Measurements from ENCODE around the gene PYGO2.
"Not testable (repeated sequence)": the region's sequence is repeated elsewhere in the genome, so short reads cannot be mapped to it uniquely, and the experiment has no call there.

PYGO2 gene

DNA sequence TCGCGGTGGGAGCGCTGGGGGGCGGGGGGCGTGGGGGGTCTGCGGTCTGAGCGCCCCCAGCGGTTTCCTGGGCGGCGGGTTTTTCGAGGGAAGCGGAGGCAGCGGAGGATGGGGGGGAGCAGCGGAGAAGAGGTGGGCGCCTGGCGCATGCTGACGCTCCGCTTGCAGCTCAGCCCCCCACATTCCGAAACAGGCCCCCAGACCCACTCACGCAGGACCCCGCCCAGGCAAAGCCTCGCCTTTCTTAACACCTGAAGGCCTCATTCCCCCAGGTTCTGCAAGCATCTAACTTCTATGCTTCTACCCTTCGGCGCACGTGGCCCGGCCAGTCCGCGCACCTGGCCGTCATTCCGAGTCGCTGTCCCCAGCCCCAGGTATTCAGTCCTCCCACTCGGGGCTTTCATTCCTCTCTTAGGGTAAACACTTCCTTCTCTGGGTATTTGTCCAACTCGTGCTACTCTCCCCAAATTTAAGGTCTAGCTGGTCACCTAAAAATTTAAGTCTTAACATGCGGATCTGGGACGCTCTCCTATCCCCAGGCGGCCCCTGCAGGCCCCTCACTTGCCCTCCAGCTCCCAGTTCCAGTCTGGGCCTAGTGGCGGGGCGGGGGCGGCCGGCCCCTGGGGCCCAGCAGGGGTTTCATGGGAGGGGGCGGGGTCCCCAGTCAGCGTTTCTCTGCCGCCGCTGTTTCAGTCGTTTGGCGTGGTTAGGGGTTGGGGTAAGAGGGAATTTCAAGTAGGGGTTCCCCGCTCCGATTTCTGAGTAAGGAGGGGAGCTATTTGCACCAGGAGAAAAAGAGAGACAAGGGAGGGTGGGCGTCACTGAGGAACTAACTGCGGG lies 38.2 kb upstream of the PYGO2 start:
- DNase-seq, result peak; percentile 55

DNA sequence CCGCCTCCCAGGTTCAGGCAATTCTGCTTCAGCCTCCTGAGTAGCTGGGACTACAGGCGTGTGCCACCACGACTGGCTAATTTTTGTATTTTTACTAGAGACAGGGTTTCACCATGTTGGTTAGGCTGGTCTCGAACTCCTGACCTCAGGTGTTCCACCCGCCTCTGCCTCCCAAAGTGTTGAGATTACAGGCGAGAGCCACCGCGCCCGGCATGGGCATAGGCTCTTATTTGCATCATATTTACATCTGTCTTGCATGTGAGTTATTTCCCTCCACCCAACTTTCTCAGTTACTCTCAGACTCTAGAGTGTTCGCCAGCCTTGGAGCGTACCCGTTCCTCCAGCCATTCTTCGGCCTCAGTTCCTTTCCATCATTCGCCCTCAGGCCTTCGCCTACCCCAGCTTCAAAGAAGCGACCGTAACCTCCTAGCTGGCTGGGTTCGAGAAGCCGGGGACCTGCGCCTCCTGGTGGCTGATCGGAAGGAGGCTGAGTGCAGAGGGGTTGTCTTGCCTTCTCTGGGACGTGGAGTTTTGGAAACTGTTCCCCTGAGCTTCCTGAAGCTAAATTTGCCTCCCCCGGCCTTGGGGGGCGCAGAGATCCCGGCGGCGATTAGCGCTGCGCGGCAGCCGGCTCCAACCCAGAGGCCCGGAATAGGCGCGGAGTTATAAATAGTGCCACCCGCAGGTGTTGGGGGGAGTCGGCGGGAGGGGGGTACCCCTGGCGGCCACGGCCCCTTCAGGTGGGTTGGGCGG lies 37.4 kb upstream of the PYGO2 start:
- peak; percentile 84 for DNase-seq

DNA sequence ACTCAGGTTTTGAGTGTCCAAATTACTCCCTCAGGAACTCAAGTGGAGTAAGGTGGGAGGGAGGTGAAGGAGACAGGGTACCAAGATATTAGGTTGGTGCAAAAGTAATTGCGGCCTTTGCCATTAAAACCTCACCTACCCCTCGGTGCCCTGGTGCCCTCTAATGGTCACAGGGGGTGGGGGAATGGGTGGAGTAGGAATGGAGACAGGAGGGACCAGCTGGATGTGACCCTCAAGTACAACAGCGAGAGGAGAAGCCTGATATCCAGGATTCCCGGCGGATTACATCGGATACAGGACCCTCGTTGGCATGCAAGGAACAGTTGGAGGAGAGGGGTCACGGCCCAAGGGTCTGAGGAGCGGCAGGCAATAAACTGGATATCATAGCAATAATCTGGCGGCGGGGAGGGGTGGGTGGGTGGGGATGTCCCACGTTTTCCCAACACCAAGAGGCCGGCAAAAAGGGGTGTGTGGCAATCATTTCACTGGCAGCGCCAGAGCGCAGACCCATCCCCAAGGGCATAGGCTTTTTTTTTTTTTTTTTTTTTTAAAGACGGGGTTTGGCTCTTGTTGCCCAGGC lies 36.7 kb upstream of the PYGO2 start:
- peak; percentile 16 for DNase-seq

DNA sequence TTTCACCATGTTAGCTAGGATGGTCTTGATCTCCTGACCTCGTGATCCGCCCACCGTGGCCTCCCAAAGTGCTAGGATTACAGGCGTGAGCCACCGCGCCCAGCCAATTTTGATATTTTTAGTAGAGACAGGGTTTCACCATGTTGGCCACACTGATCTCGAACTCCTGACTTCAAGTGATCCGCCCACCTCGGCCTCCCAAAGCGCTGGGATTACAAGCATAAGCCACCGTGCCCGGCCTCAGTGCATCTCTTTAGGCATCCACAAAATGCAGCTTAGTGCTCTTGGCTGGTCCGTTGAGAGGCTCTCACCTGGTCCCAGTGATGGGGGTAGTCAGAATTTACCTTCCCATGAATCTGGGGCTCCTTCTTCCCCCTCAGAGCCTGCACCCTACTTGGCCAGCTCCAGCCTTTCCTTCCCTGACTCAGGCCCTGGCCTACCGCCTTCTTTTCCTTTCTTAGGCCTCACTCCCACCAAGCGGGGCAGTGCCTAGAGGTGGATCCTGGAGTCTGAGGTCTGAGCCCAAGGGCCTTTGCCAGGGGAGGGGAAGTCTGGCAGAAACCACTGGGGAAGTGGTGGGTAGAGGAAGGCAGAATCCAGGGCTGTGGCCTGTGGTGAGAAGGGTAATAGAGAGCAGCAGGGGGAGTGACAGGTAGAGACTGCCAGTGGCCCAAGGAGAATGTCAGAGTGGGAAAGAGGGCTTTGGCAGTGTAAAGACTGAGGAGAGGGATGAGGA lies 35.6 kb upstream of the PYGO2 start:
- DNase-seq, result peak; percentile 18

DNA sequence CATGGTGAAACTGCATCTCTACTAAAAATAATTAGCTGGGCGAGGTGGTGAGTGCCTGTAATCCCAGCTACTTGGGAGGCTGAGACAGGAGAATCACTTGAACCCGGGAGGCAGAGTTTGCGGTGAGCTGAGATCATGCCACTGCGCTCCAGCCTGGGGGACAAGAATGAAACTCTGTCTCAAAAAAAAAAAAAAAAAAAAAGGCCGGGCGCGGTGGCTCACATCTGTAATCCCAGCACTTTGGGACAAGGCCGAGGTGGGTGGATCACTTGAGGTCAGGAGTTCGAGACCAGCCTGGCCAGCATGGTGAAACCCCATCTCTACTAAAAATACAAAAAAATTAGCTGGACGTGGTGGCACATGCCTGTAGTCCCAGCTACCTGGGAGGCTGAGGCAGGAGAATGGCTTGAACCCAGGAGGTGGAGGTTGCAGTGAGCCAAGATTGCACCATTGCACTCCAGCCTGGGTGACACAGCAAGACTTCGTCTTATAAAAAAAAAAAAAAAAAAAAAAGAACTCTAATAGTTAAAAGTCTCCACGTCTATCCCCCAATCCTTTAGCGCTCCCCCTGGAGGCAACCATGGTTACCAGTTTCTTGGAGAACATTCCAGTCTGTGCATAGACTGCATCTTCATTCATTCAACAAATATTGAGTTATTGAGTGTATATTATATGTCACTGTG lies 33.9 kb upstream of the PYGO2 start:
- DNase-seq, result peak; percentile 59

DNA sequence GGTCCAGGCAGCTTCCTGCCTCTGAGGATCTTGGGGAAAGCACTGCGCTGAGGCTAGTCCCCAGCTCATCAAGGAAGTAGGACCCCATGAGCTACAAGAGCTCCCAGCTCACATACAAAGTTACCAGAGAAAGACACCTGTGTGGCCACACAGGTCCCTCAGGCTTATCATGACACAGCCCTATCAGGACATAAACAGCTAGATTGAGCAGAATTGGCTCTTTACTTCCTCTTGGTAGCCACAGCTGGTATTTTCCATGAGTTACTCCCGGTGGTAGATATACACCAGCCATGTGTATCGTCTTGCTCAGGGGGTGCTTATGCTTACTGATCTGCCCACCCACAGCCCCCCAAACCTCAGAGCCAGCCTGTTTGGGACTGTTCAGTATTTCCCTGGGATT lies 33.0 kb upstream of the PYGO2 start:
- no peak for DNase-seq

DNA sequence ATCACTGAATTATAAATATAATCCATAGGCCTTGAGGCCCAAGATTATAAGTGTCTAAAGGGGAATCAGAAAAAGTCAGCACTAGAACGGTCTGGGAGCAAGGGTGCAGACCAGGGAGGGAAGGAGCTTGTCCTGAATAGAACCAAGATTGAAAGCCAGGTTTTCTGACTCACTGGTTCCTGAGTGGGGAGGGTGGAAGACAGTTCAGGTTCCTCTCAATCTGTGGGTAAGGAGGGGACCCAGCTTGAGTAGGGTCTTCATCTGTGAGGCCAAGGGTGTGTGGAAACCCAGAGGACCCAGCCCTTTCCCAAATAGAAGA lies 32.6 kb upstream of the PYGO2 start:
- no peak for DNase-seq

DNA sequence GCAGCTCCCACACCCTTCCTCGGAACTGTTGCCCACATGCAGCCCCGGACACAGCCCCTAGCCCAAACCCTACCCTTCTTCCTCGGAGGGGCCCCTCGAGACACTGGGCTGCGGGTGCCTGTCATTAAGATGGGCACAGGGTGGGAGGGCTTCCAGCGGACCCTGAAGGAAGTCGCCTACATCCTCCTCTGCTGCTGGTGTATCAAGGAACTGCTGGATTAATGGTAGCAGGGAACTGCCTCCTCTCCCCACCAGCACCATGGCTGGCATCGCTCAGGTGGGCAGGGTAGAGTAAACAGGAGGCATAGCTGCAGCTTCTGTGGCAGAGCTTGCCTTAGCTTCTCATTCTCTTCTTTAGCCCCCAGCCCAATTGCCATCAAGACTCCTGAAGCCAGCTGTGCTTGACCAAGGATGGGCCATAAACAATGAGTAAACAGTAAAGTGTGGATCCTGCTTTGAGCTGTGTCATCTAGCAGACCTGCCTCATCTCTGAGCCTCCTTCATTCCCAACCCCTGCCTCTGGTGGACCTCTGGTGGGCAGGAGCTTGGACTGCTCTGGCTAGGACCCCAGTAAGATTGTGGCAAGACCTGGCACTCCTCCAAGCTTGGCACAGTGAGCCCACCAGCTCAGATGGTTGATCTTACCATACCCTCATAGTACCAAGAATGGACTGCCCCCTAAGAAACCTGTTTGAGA lies 32.1 kb upstream of the PYGO2 start, which contains the start of gene LENEP:
Gene LENEP, plus strand, starts transcription at position 15 of the 697 bp plus-strand sequence. Its CDS starts 22 bp downstream, at position 37.
- peak; percentile 16 for DNase-seq

DNA sequence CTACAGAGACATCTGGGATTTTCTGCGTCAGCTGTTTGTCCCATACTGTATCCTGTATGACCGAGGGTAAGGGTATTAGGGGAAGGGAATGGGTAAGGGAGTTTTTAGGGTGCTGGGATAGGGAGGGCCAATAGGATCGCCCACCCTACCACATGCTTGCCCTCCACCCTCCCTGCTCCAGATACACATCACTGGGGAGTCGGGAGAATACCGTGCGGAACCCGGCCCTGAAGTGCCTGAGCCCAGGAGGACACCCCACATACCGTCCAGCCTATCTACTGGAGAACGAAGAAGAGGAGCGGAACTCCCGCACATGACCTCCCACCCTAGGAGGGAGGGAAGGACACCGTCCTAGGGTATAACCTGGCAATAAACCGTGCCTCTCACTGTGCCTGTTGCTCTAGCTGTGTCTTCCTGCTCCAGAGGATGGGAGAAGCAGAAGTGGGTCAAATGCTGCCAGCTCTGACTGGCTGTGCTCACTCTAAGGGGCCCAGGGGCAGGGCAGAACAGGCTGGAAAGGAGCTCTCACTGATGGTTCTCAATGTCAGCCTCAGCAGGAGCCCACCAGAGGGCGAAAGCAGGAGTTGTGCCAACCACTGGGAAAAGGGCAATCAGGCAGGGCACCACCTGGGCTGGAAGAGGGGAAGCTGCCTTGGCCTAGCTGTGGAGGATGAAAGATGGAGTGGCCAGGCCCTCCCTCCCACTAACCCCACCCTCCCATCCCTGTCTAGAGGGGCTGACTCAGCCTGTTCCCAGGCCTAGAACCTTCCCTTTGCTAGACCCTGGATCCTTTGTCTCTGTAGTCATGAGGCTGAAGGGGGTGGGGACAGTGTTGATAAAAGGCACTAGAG lies 31.4 kb upstream of the PYGO2 start:
- DNase-seq, result peak; percentile 21

DNA sequence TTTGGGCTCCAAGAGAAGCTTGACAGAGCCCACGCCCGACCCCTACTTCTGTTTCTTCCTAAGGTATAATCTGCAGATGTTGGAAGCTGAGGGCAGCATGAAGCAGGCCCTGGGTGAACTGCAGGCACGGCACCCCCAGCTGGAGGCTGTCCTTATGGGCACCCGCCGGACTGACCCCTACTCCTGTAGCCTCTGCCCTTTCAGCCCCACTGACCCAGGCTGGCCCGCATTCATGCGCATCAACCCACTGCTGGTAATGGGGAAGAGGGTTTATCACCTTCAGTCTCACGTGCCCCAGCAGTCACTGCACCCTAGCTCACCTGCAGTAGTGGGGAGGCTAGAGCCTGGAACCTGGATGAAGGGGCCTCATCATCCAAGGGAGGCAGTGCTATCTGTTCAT lies 28.7 kb upstream of the PYGO2 start:
- DNase-seq, result no peak

DNA sequence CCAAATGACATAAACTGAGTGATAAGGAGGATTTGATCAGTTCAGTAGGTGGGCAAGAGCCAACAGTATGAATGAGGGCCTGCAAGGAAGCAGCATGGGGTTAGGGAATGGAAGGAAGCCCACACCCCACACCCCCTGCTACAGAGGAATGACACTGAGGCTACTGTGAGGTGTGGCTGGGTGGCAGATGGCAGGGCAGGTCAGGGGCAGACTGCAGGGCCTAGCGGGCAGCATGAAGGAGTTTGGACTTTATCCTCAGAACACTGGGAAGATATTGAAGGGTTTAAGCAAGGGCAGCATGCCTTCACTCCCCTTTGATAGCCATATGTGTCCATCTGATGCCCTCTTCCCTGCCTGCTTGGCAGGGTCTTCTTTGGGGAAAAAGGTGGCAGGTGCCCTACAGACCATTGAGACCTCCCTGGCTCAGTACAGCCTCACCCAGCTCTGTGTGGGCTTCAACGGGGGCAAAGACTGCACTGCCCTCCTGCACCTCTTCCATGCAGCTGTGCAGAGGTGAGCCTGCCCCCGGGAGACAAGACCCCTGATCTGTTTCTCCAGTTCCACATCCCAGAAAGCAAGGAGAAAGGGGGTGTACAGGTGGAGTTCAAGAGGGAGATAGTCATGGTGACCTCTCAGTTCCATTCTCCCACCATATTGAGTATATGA lies 27.7 kb upstream of the PYGO2 start:
- no peak for DNase-seq

DNA sequence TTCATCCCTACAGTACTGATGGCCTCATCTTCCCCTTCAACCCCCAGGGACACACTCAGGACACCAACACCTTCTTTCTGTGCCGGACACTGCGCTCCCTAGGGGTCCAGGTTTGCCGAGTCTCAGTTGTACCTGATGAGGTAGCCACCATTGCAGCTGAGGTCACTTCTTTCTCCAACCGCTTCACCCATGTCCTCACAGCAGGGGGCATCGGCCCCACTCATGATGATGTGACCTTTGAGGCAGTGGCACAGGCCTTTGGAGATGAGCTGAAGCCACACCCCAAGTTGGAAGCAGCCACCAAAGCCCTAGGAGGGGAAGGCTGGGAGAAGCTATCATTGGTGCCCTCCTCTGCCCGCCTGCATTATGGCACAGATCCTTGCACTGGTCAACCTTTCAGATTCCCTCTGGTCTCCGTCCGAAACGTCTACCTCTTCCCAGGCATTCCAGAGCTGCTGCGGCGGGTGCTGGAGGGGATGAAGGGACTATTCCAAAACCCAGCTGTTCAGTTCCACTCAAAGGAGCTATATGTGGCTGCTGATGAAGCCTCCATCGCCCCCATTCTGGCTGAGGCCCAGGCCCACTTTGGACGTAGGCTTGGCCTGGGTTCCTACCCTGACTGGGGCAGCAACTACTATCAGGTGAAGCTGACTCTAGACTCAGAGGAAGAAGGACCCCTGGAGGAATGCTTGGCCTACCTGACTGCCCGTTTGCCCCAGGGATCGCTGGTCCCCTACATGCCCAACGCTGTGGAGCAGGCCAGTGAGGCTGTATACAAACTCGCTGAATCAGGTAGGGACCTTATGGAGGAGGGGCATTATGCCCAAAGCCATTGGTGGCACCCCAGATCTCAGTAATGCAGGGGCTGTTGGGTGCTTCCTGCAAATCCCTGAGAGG lies 26.7 kb upstream of the PYGO2 start:
- no peak for DNase-seq

DNA sequence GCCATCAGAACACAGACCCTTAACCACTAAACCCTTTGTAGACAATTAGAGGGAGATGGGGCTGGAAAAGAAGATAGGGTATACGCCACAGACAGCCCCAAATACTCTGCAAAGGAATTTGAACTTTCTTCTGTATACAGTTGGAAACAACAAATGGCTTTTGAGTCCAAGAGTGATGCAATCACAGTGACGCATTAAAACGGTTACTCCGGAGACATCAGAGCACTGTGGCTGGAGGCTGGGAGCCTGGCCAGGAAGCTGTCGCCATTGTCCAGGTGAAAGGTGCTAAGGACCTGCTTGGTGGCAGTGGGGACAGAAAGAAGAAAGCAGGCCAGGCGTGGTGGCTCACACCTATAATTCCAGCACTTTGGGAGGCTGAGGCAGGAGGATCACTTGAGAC lies 25.7 kb upstream of the PYGO2 start:
- DNase-seq, result no peak

DNA sequence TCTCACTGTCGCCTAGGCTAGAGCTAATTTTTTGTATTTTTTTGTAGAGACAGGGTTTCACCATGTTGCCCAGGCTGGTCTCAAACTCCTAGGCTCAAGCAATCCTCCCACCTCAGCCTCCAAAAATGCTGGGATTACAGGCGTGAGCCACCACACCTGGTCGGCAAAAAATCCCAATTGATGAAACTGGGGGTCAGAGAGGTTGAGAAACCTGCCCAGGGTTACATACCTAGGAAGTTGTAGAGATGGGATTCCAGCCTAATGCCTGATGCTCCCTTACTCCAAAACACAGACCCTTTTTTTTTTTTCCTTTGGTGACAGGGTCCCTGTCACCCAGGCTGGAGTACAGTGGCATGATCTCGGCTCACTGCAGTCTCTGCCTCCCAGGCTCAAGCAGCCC lies 25.2 kb upstream of the PYGO2 start:
- DNase-seq, result not testable (repeated sequence)

DNA sequence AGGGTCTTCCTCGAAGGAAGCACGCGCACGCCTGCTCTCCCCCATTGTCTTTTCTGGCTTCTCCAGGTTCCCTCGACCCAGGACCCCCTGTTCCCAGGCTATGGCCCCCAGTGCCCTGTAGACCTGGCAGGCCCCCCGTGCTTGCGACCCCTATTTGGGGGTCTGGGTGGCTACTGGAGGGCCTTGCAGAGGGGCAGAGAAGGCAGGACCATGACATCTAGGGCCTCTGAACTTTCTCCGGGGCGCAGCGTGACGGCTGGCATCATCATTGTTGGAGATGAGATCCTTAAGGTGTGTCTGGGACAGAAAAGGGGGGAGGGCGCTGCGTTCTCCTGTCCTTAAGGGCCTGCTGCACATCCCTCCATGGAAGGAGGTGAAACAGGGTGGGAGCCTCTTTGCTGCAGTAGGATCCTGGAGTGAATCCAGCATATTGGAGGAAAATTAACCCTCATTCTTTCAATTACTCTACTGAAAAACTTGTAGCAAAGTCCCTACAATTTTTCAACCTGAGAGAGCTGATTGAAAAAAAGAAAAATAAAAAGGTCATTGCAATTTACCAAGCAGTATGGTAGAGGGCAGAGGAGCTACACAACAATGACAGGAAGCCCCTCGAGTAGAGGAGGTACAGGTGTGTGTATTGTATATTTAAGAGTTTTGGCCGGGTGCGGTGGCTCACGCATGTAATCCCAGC lies 22.3 kb upstream of the PYGO2 start:
- no peak for DNase-seq

DNA sequence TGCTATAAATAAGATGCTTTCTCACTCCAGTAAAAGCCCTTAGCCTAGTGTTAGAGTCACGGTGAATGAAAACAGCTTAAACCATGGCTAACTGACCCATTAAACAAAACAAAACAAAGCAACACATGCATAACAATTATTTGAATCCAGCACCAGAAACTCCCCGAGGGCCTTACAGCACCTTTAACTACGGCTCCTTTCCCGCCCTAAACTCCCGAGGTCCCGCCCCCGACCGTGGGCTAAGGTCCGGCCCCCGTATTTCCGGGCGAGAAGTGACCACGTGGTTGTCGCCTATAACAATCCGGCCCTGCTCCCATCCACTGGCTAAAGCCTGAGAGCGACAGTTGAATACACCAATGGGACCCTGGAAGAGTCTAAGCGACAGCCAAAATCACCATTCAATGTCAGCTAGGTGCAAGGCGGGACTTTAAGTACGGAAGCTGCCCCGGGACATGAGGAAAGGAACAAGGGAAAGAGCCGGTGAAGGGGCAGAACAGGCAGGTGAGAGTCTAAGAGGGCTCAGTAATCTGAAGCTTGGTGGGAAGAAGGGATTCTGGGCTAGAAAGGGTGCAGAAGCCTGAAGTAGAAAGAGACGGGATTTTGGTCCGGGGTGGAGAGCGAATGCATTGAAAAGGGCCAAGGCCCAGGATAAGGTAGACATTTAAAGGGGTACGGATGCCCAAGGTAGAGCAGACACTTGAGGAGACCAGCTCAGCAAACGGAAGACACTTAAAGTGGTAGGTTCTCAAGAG lies 21.5 kb upstream of the PYGO2 start, which contains the start of gene FLAD1:
Gene FLAD1, plus strand, starts transcription at position 448 of the 752 bp plus-strand sequence. CDS start 351 bp downstream, outside the sequence.
- peak; percentile 98 for DNase-seq

DNA sequence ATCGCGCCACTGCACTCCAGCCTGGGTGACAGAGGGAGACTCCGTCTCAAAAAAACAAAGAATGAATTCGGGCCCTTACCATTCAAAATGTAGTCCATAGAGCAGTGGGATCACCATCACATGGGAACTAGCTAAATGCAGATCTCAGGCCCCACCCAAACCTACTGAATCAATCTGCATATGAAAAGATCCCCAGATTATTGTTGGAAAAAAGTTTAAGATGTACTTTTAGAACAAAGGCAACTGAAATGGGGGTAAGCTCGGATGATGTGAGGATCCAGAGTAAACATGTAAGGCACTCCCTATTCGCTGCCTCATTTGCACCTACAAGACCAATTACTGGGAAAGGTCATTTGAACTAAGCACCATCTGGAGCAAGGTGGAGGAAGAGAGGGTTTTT lies 20.8 kb upstream of the PYGO2 start:
- no peak for DNase-seq

DNA sequence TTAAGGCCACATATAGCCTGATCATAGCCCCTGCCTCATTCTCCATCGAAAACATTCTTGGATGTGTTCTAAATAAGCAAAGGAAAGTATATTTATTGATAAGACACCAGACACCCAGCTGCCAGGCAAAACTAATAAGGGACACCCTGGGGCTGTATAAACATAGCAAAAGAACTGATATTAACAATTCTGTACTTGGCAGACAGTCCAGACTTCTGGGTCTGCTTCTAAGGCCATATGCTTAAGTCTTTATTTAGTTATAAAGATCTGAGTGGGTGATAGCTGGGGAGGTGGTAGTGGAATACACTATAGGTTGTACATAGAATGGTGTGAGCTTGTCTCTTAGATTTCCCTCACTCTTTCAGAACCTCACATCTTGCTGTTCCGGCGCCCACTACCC lies 16.8 kb upstream of the PYGO2 start:
- DNase-seq, result no peak
